GM12873 (cell line): Measurements from ENCODE around the gene SCIN.

ENCODE experiments used
- CTCF ChIP-seq: IDR thresholded peaks from 2 replicates; pipeline ENCODE4 v1.5.1; 2012; ENCODE audit warnings: low read depth, mild to moderate bottlenecking, moderate library complexity, low read length, control low read depth; ENCODE audit not compliant: insufficient read depth; ENCODE audit errors: missing control alignments

SCIN gene

GRCh38 chr7:12643001-12643643 lies 72.6 kb downstream of the SCIN start:
- no peak for TF ChIP-seq CTCF

GRCh38 chr7:12643644-12644043 lies 73.1 kb downstream of the SCIN start:
- no peak for TF ChIP-seq CTCF

GRCh38 chr7:12646139-12646538 lies 75.6 kb downstream of the SCIN start:
- no peak for TF ChIP-seq CTCF

- TF ChIP-seq CTCF: no peak
These were observed 77.1 kb downstream of the SCIN start for GRCh38 chr7:12647364-12648219.

- TF ChIP-seq CTCF: no peak
These were observed 78.3 kb downstream of the SCIN start for GRCh38 chr7:12648704-12649261.

GRCh38 chr7:12649348-12649747 lies 78.8 kb downstream of the SCIN start:
- TF ChIP-seq CTCF: no peak

- TF ChIP-seq CTCF: no peak
These were observed 79.6 kb downstream of the SCIN start for GRCh38 chr7:12650080-12650479.
